Measurements from ENCODE around the gene PFKP. TPM values are rescaled to one million over a fixed set of nuclear protein-coding genes. Genes with fewer than 3 reads are reported as not detected.

Gene PFKP
- total and polyA plus RNA-seq, 4 donors: 15.1 to 49.8 (median 31.8) TPM

DNA sequence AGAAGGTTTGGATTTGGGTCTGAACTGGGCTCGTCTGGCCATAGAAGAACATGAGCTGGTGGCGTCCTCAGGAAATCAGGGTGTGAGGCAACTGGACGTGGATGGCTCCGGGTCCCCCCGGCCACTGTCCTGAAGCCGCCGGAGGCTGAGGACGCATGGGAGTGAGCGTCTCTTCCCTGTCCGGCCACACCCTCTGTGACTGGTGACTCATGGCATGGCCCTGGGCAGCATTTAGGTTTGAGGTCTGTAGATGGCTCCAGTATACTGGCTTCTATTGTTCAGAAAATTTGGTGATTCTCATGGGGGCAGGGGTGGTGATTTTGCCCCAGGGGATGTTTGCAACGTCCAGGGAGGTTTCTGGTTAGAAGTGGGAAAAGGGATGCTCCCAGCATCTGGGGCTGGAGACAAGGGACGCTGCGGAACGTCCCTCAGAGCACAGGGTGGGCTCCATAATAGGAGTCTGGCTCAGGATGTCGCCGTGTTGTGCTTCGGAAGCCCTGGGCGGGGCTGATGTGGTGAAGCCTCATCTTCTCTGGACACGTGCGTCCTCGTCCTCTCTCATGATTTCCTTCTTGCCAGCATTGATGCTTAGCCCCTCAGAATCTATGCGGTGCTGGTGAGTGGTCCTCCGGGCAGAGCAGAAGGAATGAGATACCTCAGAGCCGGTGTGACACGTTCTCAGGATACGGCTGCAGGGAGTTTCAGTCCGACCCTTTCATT is 55.3 kb downstream of the PFKP start:
- WGBS, 2 donors: 93 to 95% methylated on average over 27 of the region's 27 CpGs
- peaks cover 0 to 26% (median 5%) of the 10 kb centered on the region in 4 donors for H3K36me3 ChIP-seq (ENCODE audit: control insufficient read depth in 4 of 4, insufficient read depth in 4 of 4, low read length in 4 of 4)

DNA sequence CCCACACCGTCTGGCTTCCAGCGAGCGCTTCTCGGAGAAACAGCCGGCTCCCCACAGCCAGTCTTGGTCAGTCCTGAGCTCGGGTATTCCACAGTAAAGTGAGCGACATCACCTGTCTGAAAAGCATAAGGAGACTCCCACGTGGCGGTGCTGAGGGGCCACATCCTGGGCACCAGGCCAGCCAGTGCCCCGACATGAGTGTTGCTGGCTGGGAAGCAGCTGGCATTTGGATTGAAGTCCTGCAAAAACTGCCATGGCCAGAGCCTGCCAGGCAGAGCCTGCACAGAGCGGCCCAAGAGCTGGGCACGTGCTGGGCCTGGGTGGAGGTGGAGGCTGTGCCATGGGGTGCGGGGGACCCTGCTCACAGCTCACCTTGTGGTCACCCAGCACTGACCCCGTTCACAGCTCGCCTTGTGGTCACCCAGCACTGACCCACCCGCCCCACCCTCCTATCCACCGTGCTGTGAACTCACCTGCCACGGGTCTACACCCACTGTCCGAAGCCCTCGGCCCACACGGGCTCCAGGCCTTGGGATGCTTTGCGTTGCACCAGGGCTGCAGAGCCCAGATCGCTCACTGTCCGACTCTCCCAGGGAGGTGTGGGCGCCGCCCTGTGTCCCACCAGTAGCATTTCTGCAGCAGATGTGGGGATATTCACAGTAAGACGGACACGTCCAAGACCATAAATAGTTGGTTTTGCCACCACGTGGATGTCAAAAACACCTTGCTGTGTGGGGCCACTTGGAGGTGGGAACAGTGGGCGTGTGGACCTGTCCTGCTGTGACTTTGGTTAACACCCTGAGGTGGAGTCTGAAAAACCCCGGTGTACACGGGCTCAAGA is 56.4 kb downstream of the PFKP start:
- TF ChIP-seq, protein P1, sequence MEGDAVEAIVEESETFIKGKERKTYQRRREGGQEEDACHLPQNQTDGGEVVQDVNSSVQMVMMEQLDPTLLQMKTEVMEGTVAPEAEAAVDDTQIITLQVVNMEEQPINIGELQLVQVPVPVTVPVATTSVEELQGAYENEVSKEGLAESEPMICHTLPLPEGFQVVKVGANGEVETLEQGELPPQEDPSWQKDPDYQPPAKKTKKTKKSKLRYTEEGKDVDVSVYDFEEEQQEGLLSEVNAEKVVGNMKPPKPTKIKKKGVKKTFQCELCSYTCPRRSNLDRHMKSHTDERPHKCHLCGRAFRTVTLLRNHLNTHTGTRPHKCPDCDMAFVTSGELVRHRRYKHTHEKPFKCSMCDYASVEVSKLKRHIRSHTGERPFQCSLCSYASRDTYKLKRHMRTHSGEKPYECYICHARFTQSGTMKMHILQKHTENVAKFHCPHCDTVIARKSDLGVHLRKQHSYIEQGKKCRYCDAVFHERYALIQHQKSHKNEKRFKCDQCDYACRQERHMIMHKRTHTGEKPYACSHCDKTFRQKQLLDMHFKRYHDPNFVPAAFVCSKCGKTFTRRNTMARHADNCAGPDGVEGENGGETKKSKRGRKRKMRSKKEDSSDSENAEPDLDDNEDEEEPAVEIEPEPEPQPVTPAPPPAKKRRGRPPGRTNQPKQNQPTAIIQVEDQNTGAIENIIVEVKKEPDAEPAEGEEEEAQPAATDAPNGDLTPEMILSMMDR (IDR thresholded peaks at IDR 0.05; ENCODE audit: control extremely low read depth, extremely low read depth): no peak
- no peak overlapping the region for H3K27ac ChIP-seq (ENCODE audit: low read depth in 1 of 2, low read length in 1 of 2)
- no peak overlapping the region for H3K4me3 ChIP-seq
- no peaks in the 10 kb centered on the region for H3K9me3 ChIP-seq (ENCODE audit: control insufficient read depth in 4 of 4, insufficient read depth in 3 of 4, low read length in 3 of 4)
- no peaks in the 10 kb centered on the region for H3K27me3 ChIP-seq (ENCODE audit: control insufficient read depth in 3 of 3, insufficient read depth in 3 of 3, low read length in 2 of 3)
- peak in 1 of 3 donors; percentile 64 for DNase-seq
- H3K4me1 ChIP-seq (ENCODE audit: control insufficient read depth in 5 of 5, insufficient read depth in 5 of 5, low read length in 5 of 5): peaks cover 0 to 12% (median 3%) of the 10 kb centered on the region in 5 donors
- ATAC-seq (ENCODE audit: insufficient read depth, low FRiP score): no peak
- 76 to 87% methylated on average over 32 of the region's 32 CpGs for WGBS, 2 donors
- no peak overlapping the region for H3K9ac ChIP-seq (ENCODE audit: insufficient read depth in 1 of 2, low read length in 2 of 2)
- H3K36me3 ChIP-seq (ENCODE audit: control insufficient read depth in 4 of 4, insufficient read depth in 4 of 4, low read length in 4 of 4): peaks cover 0 to 22% (median 5%) of the 10 kb centered on the region in 4 donors

More for the DNA sequence above, 55.3 kb downstream of the PFKP start:
- Histone ChIP-seq H3K9ac (ENCODE audit: insufficient read depth in 1 of 2, low read length in 2 of 2) (no peak overlapping the region), H3K27ac (ENCODE audit: low read depth in 1 of 2, low read length in 1 of 2) (no peak overlapping the region), H3K4me3 (no peak overlapping the region), H3K4me1 (ENCODE audit: control insufficient read depth in 5 of 5, insufficient read depth in 5 of 5, low read length in 5 of 5) (peaks cover 0 to 12% (median 3%) of the 10 kb centered on the region in 5 donors), H3K27me3 (ENCODE audit: control insufficient read depth in 3 of 3, insufficient read depth in 3 of 3, low read length in 2 of 3) (no peaks in the 10 kb centered on the region), H3K9me3 (ENCODE audit: control insufficient read depth in 4 of 4, insufficient read depth in 3 of 4, low read length in 3 of 4) (peaks cover 0 to 2% (median 0%) of the 10 kb centered on the region in 4 donors)
- DNase-seq (no peak), ATAC-seq (ENCODE audit: insufficient read depth, low FRiP score) (no peak)
- TF ChIP-seq, protein P1 (IDR thresholded peaks at IDR 0.05; ENCODE audit: control extremely low read depth, extremely low read depth): no peak

DNA sequence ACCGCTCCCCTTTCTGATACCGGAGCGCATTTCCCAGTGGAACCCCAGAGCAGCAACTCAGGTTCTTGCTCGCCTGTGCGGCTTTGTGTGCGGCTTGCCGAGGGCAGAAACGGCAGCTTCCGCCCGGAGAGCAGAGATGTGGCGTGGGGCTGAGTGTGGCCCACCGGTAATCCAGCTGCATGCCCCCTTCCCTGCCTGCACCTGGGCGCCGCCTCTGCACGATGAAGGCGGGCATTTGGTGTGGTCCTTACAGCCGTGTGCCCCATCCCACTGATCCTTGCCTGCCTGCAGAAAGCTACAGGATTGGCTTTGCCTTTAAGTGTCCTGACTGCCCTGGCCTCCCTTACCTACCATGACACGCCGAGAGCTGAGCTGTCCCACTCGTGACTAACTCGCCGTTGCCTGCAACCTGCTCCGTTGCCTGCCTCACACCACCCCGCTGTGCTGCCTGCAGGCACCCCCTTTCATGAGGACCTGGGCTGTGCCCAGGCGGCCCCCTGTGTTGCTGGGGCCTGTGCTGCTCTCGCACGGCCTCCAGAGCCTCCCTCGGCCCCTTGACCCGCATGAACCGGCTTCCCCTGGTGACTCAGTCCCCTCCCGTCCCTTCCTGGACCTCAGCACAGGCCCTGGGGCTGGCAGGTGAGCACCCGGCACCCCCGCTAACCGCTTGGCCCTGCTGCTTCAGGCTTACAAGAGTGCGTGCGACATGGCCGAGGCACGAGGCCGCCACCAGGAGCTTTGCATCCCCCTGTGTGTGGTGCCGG is 57.2 kb downstream of the PFKP start:
- Histone ChIP-seq H3K9ac (ENCODE audit: insufficient read depth in 1 of 2, low read length in 2 of 2) (no peak overlapping the region), H3K9me3 (ENCODE audit: control insufficient read depth in 4 of 4, insufficient read depth in 3 of 4, low read length in 3 of 4) (no peaks in the 10 kb centered on the region), H3K4me1 (ENCODE audit: control insufficient read depth in 5 of 5, insufficient read depth in 5 of 5, low read length in 5 of 5) (peaks cover 0 to 12% (median 3%) of the 10 kb centered on the region in 5 donors), H3K36me3 (ENCODE audit: control insufficient read depth in 4 of 4, insufficient read depth in 4 of 4, low read length in 4 of 4) (peaks cover 0 to 22% (median 5%) of the 10 kb centered on the region in 4 donors), H3K27ac (ENCODE audit: low read depth in 1 of 2, low read length in 1 of 2) (no peak overlapping the region), H3K27me3 (ENCODE audit: control insufficient read depth in 3 of 3, insufficient read depth in 3 of 3, low read length in 2 of 3) (no peaks in the 10 kb centered on the region), H3K4me3 (no peak overlapping the region)
- ATAC-seq (ENCODE audit: insufficient read depth, low FRiP score) (no peak), DNase-seq (no peak)
- WGBS, 2 donors: 92 to 95% methylated on average over 40 of the region's 40 CpGs
- TF ChIP-seq, protein P1 (IDR thresholded peaks at IDR 0.05; ENCODE audit: control extremely low read depth, extremely low read depth): no peak

All from lung (tissue), 12 donors.